ENCODE measurements around the gene HSPD1.

HSPD1 gene

GRCh38 chr2:197499594-197500502 lies at the start of gene HSPD1, which contains the start of gene HSPE1:
Gene HSPD1 (minus strand): TSS chr2:197499840. CDS start chr2:197498848, 992 bp downstream.
Gene HSPE1 (plus strand): TSS chr2:197500379. CDS start chr2:197500437, 58 bp downstream.
- peak; percentile 83 to 100 (median 99) for DNase-seq

- DNase-seq = no peak
Observed at GRCh38 chr2:197548582-197548981, 48.9 kb upstream of the HSPD1 start.

- DNase-seq = no peak
Observed at GRCh38 chr2:197547163-197547900, 47.7 kb upstream of the HSPD1 start.

- DNase-seq = no peak
Observed at GRCh38 chr2:197543206-197543605, 43.6 kb upstream of the HSPD1 start.

GRCh38 chr2:197539734-197540133 lies 40.1 kb upstream of the HSPD1 start:
- no peak for DNase-seq

- no peak for DNase-seq
Observed at GRCh38 chr2:197538412-197538811, 38.8 kb upstream of the HSPD1 start.

GRCh38 chr2:197517150-197517549 lies 17.5 kb upstream of the HSPD1 start:
- DNase-seq = no peak

GRCh38 chr2:197516393-197516761 lies 16.7 kb upstream of the HSPD1 start:
- peak in 5 of 14 donors; percentile 9 to 78 (median 76) for DNase-seq

- DNase-seq = peak; percentile 50 to 97 (median 93)
Observed at GRCh38 chr2:197515739-197516392, 16.2 kb upstream of the HSPD1 start, which contains the start of gene MOB4. Gene MOB4 (plus strand): TSS chr2:197516066. CDS start chr2:197516087, 21 bp downstream.

- peak in 1 of 14 donors; percentile 71 for DNase-seq
Observed at GRCh38 chr2:197515315-197515738, 15.7 kb upstream of the HSPD1 start.

- DNase-seq = peak in 1 of 14 donors; percentile 3
Observed at GRCh38 chr2:197514754-197515153, 15.1 kb upstream of the HSPD1 start.

- no peak for DNase-seq
Observed at GRCh38 chr2:197513915-197514314, 14.3 kb upstream of the HSPD1 start.

GRCh38 chr2:197506658-197507057 lies 7.0 kb upstream of the HSPD1 start:
- no peak for DNase-seq

GRCh38 chr2:197504512-197504911 lies 4.9 kb upstream of the HSPD1 start:
- DNase-seq = no peak

- no peak for DNase-seq
Observed at GRCh38 chr2:197504000-197504399, 4.4 kb upstream of the HSPD1 start.

- DNase-seq = no peak
Observed at GRCh38 chr2:197502685-197503084, 3.0 kb upstream of the HSPD1 start.

- peak in 2 of 14 donors; percentile 5 to 8 for DNase-seq
Observed at GRCh38 chr2:197502201-197502600, 2.6 kb upstream of the HSPD1 start.

GRCh38 chr2:197500503-197501131 lies 977 bp upstream of the HSPD1 start:
- peak in 1 of 14 donors; percentile 61 for DNase-seq

- peak in 12 of 14 donors; percentile 11 to 82 (median 61) for DNase-seq
Observed at GRCh38 chr2:197498937-197499593, 575 bp downstream of the HSPD1 start.

- DNase-seq = no peak
Observed at GRCh38 chr2:197498235-197498936, 1.3 kb downstream of the HSPD1 start.

- no peak for DNase-seq
Observed at GRCh38 chr2:197497326-197497725, 2.3 kb downstream of the HSPD1 start.

All from C1 segment of cervical spinal cord (tissue), 14 donors.